HEK293 (cell line): ENCODE measurements around the gene CATSPERZ.
"Not testable (repeated sequence)": the region's sequence is repeated elsewhere in the genome, so short reads cannot be mapped to it uniquely, and the experiment has no call there.

Experiments used
- GLIS2 ChIP-seq: fragments of 450-650 bp; formaldehyde crosslinking; IDR thresholded peaks from 2 replicates; pipeline ENCODE4 v1.5.1; 2016; ENCODE audit warnings: missing biosample characterization, missing genetic modification characterization
- SALL2 ChIP-seq: fragments of 450-650 bp; formaldehyde crosslinking; IDR thresholded peaks from 2 replicates; pipeline ENCODE4 v1.5.0; 2017; ENCODE audit warnings: missing biosample characterization, mild to moderate bottlenecking, missing genetic modification characterization, borderline replicate concordance
- ZBTB21 ChIP-seq: fragments of 450-650 bp; formaldehyde crosslinking; IDR thresholded peaks from 2 replicates; pipeline ENCODE4 v1.5.1; 2017; ENCODE audit warnings: missing biosample characterization, missing genetic modification characterization
- ZNF24 ChIP-seq: fragments of 450-650 bp; formaldehyde crosslinking; IDR thresholded peaks from 2 replicates; pipeline ENCODE4 v1.5.1; 2016; ENCODE audit warnings: missing biosample characterization, missing genetic modification characterization
- ZNF416 ChIP-seq: fragments of 450-650 bp; formaldehyde crosslinking; IDR thresholded peaks from 2 replicates; pipeline ENCODE4 v1.5.1; 2016; ENCODE audit warnings: missing biosample characterization, missing genetic modification characterization
- ZNF433 ChIP-seq: fragments of 450-650 bp; formaldehyde crosslinking; IDR thresholded peaks from 2 replicates; pipeline ENCODE4 v1.5.1; 2016; ENCODE audit warnings: missing biosample characterization, missing genetic modification characterization, low read depth
- ZNF510 ChIP-seq: fragments of 450-650 bp; formaldehyde crosslinking; IDR thresholded peaks from 2 replicates; pipeline ENCODE4 v1.5.1; 2018; ENCODE audit warnings: mild to moderate bottlenecking, missing genetic modification characterization, missing biosample characterization; ENCODE audit not compliant: insufficient replicate concordance
- ZNF530 ChIP-seq: fragments of 450-650 bp; formaldehyde crosslinking; IDR thresholded peaks from 2 replicates; pipeline ENCODE4 v1.5.1; 2016; ENCODE audit warnings: low read depth, missing biosample characterization, missing genetic modification characterization
- ZNF549 ChIP-seq: fragments of 450-650 bp; IDR thresholded peaks from 2 replicates; pipeline ENCODE4 v1.5.1; 2018; ENCODE audit warnings: missing biosample characterization, missing genetic modification characterization, mild to moderate bottlenecking, inconsistent platforms, moderate library complexity
- TF ChIP-seq, protein P1 (sequence below): fragments of 450-650 bp; formaldehyde crosslinking; IDR thresholded peaks from 2 replicates; pipeline ENCODE4 v1.5.1; 2016; ENCODE audit warnings: missing biosample characterization, missing genetic modification characterization
- TF ChIP-seq, protein P2 (sequence below): fragments of 450-650 bp; formaldehyde crosslinking; IDR thresholded peaks from 2 replicates; pipeline ENCODE4 v1.5.1; 2016; ENCODE audit warnings: missing biosample characterization, missing genetic modification characterization
- TF ChIP-seq, protein P3 (sequence below): fragments of 450-650 bp; formaldehyde crosslinking; optimal IDR thresholded peaks from 2 replicates; pipeline ENCODE3; 2016; ENCODE audit warnings: missing biosample characterization, mild to moderate bottlenecking, missing genetic modification characterization
- TF ChIP-seq, protein P4 (sequence below): IDR thresholded peaks from 2 replicates; pipeline ENCODE4 v1.6.1; 2011; ENCODE audit warnings: mild to moderate bottlenecking, low read depth, low read length, borderline replicate concordance
- TF ChIP-seq, protein P5 (sequence below): fragments of 450-650 bp; formaldehyde crosslinking; IDR thresholded peaks from 2 replicates; pipeline ENCODE4 v1.5.1; 2017; ENCODE audit warnings: missing biosample characterization, missing genetic modification characterization

DNA sequence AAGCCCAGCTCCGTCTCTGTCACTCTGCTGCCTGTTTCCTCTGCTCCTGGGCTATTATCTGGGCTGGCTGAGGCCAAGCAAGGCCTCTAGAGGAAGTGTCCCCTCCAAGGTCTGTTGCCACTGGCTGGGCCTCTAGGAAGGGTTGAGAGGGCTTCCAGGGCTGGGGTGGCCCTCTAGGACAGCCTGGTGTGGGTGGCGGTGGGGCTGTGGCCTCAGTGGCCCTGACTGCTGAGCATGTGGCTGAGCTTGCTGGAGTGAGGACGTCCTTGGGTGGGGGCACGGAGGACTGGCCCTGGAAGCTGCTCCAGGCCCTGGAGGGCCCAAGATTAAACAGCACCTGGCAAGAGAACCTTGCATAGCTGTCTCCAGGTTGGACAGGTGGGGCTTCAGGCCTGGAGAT lies 23.8 kb downstream of the CATSPERZ start:
- TF ChIP-seq GLIS2 (tag by site-specific recombination); ZNF416 (tag by site-specific recombination); ZNF530 (tag by site-specific recombination); ZNF24 (tag by site-specific recombination); ZBTB21; ZNF549 (tag by site-specific recombination); ZNF510 (tag by site-specific recombination); SALL2 (tag by site-specific recombination); ZNF433 (tag by site-specific recombination): not testable (repeated sequence)
- TF ChIP-seq, protein P1, sequence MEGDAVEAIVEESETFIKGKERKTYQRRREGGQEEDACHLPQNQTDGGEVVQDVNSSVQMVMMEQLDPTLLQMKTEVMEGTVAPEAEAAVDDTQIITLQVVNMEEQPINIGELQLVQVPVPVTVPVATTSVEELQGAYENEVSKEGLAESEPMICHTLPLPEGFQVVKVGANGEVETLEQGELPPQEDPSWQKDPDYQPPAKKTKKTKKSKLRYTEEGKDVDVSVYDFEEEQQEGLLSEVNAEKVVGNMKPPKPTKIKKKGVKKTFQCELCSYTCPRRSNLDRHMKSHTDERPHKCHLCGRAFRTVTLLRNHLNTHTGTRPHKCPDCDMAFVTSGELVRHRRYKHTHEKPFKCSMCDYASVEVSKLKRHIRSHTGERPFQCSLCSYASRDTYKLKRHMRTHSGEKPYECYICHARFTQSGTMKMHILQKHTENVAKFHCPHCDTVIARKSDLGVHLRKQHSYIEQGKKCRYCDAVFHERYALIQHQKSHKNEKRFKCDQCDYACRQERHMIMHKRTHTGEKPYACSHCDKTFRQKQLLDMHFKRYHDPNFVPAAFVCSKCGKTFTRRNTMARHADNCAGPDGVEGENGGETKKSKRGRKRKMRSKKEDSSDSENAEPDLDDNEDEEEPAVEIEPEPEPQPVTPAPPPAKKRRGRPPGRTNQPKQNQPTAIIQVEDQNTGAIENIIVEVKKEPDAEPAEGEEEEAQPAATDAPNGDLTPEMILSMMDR (tag by site-specific recombination), result not testable (repeated sequence)
- TF ChIP-seq, protein P2, sequence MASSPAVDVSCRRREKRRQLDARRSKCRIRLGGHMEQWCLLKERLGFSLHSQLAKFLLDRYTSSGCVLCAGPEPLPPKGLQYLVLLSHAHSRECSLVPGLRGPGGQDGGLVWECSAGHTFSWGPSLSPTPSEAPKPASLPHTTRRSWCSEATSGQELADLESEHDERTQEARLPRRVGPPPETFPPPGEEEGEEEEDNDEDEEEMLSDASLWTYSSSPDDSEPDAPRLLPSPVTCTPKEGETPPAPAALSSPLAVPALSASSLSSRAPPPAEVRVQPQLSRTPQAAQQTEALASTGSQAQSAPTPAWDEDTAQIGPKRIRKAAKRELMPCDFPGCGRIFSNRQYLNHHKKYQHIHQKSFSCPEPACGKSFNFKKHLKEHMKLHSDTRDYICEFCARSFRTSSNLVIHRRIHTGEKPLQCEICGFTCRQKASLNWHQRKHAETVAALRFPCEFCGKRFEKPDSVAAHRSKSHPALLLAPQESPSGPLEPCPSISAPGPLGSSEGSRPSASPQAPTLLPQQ (tag by site-specific recombination), result not testable (repeated sequence)
- TF ChIP-seq, protein P3, sequence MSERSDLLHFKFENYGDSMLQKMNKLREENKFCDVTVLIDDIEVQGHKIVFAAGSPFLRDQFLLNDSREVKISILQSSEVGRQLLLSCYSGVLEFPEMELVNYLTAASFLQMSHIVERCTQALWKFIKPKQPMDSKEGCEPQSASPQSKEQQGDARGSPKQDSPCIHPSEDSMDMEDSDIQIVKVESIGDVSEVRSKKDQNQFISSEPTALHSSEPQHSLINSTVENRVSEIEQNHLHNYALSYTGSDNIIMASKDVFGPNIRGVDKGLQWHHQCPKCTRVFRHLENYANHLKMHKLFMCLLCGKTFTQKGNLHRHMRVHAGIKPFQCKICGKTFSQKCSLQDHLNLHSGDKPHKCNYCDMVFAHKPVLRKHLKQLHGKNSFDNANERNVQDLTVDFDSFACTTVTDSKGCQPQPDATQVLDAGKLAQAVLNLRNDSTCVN (tag by site-specific recombination), result not testable (repeated sequence)
- TF ChIP-seq, protein P4, sequence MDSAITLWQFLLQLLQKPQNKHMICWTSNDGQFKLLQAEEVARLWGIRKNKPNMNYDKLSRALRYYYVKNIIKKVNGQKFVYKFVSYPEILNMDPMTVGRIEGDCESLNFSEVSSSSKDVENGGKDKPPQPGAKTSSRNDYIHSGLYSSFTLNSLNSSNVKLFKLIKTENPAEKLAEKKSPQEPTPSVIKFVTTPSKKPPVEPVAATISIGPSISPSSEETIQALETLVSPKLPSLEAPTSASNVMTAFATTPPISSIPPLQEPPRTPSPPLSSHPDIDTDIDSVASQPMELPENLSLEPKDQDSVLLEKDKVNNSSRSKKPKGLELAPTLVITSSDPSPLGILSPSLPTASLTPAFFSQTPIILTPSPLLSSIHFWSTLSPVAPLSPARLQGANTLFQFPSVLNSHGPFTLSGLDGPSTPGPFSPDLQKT, result not testable (repeated sequence)
- TF ChIP-seq, protein P5, sequence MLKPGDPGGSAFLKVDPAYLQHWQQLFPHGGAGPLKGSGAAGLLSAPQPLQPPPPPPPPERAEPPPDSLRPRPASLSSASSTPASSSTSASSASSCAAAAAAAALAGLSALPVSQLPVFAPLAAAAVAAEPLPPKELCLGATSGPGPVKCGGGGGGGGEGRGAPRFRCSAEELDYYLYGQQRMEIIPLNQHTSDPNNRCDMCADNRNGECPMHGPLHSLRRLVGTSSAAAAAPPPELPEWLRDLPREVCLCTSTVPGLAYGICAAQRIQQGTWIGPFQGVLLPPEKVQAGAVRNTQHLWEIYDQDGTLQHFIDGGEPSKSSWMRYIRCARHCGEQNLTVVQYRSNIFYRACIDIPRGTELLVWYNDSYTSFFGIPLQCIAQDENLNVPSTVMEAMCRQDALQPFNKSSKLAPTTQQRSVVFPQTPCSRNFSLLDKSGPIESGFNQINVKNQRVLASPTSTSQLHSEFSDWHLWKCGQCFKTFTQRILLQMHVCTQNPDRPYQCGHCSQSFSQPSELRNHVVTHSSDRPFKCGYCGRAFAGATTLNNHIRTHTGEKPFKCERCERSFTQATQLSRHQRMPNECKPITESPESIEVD (tag by site-specific recombination), result not testable (repeated sequence)
